Measurements from ENCODE around the gene RAI2.

Gene RAI2

DNA sequence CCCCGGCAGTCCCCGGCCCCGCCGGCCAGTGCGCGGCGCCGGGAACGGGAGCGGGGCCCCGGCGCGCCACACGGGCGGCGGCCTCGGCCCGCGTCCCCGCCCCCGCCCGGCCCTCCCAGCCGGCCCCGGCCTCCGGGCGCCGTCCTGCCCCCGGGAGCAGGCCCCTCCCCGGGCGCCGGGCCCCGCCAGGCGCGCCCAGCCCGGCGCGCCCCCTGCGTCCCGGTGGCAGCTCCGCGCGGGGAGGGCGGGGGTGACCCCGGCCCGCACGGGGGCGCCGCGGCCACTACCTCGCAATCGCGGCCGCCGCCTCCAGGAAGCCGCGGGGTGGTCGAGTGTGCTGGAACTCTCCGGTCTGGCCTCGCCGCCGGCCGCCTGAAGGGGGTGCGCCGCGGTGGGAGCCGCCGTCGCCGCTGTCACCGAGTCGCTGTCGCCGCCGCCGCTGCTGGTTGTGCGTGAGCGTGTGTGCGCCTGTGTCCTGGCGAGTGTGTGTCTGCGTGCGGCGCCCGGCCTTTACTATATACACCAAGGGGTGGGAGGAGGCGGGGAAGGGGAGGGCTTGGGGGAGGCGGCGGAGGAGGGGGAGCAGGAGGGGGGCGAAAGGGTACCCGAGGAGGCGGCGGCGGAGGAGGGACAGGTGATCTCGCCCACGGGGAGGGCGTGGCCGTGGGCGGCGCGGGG is at the start of gene RAI2:
RAI2 (minus strand) TSS at position 488 of the 678 bp plus-strand sequence. CDS start 59,288 bp downstream, outside the sequence.
- no peak for DNase-seq

DNA sequence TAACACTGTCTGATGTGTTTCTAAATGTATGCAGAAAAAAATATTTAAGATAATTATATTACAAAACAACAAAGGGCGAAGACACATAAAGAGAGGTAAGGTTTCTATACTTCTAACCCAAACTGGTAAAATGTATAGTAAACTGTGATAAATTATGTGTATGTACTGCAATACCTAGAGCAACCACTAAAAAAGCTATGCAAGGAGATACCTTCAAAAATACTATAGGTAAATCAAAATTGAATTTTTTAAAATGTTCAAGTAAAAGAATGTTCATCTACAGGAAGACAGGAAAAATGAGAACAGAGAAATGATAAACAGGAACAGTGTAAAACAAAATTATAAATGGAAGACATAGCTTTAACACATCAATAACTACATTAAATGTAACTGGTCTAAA is 27.3 kb upstream of the RAI2 start:
- no peak for DNase-seq

DNA sequence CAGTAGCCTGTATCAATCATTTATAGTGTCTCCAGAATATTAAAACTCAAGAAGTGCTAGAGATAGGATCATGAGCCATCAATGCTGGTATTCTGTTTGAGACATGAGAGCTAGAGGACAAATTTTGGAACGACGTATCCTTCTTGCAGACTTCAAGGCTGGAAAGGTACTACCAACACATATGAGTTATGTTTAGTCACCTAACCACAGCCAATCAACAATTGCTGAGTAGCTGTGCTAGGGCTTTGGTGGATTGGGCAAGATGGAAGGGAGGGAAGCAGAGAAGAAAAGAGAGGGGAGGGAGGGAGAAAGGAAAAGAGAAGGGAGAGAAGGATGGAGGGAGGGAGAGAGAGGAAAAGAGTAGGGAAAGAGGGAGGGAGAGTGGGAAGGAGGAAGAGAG is 21.6 kb upstream of the RAI2 start:
- no peak for DNase-seq

DNA sequence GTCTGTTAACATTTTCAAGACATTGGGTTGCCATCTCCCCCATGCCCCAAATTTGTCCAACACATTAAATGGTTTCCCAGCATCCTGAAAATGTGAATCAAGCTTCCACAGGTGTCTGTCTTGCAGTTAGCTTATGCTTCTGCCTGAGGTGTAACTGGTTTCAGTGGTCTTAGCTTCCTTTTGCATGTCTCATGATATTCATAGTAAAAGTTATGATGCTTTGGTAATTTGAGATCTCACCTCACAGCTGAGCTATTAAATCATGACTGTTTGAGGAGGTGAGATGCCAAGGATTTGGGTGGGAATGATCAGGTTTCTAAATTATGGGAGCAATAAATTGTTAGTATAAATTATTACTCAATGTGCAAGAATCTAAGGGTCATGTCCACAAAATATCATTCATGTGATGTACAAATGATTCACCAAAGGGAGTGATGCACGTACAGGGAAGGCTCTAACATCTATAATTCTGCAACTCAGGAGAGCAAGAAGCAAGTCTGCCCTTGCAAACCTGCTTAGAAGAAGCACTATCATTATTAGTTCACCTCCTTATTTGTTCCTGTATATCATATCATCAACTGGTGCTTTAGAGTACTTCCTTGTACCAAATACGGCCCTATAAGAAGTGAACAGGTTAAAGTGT is 17.1 kb upstream of the RAI2 start:
- DNase-seq: no peak

DNA sequence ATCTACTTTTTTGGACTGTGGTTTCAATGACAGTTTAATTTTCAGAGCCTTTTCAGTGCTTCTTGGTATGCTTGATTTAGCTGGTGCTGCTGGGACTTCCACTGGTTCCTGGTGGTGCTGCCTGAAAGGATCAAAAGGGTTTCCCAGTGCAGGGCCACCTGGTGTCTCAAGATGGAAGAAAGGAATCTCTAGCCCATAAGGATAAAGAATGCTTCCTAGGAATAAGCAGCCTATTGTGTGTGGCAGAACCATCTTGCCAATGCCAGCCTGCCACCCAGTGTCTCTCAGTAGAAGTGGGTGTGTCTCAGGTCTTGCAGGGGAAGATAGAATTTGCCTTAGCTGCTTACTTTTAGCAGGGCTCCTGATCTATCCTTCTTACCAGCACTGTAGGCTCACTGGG is 15.0 kb upstream of the RAI2 start:
- DNase-seq: no peak

DNA sequence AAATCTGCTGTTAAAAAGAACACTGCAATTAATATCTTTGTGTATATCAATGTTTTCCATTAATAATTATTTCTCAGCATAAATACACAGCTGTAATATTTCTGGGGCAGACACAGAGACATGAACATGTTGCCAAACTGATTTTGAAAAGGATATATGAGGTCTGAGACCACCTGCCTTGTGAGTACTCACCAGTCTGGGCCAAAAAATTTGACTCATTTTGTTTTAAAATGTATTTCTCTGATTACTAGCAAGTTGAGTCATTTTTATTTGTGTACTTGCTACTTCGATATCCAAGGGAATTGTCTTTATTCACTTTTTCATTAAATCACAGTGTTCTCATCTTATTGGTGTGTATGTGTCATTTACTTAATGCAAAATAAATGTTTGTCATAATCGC is 8.5 kb upstream of the RAI2 start:
- DNase-seq: no peak

DNA sequence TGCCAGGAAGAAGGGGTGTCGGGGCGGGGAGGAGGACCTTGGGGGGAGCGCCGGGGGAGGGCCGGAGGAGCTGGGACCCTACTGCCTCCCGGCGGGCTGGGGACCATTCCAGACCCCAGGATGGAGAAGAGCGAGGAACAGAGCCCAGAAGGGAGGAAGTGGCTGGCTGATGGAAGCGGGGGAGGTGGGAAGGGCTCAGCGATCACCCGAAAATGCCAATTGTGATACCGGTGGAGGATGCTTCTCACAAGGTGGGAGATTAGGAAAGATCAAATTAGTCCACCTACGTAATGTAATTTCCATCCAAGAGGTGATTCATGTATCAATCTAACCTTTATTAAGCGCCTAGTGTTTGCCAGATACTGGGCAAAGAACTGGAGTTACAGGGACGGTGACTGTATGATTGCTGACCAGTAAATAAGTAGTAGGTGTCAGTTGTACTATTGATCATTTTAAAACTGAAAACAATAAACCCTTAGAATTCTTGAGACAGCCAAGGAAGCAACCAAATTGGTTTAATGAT is 452 bp upstream of the RAI2 start:
- DNase-seq: no peak

DNA sequence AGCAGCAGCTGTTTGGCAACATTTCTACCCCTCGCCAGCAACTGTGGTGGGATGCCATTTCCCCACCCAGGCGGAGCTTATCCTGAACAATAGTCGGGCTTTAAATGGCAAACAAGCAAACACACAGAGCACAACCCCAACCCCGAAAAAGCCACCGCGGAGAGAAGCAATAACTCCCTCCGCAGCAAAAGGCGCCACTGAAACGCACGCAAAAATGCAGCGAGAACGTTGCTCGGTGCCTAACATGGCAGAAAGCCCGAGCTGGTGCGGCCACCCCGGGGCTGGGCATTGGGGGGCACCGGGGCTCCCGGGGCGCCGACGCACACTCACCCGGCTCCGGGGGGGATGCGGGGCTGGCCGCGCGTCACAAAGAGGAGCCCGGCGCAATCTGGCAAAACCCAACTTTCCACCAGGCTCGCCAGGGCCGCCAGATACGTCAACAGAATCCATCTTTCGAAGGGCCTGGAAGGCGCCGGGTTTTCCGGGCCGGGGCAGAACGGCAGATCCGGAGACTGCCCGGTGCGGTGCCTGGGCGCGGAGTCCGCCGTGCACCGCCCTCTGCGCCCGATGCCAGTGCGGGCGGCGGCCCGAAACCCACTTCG is 818 bp downstream of the RAI2 start:
- DNase-seq: no peak

DNA sequence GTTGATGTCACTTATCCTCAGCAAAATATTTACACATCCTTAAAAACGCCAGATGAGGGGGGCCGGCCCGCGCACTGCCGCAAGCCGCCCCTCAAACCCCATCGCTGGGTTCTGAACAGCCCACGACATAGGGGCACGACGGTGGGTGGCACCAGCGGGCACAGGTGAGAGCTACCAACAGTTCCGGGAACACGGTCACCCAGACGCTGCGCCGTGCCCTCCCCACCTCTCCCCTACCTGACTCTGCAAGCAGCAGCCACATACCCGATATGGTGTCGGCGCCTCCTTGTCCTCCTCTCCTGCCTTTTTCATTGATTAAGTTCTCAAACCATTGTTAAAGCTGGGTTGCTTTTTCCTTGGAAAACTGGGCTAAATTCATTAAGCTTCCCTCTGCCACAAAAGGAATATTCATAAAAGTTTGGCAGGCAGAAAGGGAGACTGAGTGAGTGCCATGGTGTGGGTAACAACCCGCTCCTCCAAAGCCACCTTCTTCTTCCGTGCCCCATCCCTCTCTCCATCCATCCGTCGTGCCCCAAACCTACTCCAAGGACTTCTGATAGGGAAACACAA is 1.4 kb downstream of the RAI2 start:
- no peak for DNase-seq

DNA sequence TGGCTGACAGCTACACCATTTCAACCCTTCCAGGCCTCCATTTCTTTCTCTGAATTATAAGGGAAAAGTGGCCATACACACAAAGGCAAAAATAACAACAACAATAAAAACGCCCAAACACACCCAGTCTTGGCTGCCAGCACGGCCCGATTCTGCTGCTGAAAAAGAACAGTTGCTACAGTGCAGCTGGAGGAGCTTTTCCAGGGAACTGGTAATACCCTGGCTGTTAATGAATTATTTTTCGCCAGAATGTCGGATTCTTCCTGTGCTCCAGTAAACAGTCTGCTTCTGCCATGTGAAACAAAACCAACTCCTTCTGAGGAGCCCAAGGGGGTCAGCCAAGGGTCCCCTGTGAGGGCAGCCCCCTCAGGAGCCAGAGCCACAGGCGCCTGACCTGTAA is 6.6 kb downstream of the RAI2 start:
- peak in 1 of 2 donors; percentile 30 for DNase-seq

DNA sequence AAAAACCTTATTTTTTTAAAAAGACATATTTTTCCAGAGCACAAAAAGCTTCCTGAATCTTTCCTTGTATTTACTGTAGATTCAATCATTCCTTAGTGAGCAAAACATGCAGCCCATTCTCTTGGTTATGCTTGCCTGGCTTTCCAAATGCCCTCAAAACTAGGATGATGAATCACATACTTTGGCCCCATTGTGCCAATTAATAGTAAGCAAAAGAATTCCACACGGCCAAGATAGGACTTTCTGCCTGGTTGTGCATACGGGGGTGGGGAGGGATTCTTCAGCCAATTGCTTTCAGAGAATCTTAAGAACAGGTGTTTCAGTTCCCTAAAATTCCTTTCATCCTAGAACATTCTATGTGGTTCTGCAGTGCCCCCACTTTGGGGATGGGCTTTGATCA is 7.0 kb downstream of the RAI2 start:
- no peak for DNase-seq

DNA sequence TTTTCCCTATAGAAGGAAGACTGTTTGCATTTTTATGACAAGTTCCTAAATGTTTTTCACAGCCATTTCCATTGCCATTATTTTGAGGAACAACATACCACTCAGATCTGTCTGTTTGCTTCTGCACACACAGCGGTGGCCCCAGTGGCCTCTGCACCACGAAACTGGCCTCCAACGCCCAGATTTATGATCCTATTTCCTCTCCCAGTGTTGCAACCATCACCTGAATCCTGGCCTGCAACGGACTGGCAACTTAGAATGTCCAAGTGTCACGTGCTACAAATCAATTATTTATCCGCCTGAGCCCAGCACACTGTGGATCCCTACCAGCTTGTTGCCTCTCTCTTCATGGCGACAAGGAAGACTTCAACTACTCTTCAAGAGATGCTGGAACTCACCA is 9.2 kb downstream of the RAI2 start:
- DNase-seq: no peak

DNA sequence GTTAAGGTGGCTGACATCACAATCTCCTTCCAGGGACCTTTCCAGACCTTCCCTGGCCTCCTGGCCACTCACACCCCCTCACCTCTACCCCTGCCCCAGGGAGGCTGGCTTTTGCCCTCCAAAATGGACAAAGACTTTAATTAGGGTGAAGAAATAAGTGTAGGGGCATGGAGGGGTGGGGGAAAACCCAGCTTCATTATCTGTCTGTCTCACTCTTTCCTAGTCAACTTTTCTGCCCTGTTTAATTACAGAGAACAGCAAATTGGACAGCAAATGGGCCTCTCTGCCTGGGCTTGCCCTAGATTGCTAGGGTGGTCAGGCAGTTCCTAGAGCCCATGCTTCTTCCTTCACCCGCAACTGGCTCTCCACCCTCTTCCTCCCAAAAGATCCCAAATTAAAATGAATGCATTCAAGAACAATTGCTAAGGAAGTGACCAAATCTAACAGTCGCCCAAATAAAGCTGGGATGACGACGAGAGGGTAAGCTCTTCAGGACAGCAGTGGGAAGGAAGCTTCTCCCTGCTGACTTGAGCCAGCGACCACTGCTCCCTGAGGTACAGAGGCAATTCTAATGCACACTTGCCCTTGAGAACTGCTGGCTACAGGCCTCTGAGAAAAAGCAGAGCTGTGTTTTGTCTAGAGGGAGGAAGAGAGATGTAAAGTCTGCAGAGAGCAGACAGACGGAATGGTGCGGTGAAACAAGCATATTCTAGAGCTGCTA is 12.4 kb downstream of the RAI2 start:
- no peak for DNase-seq

DNA sequence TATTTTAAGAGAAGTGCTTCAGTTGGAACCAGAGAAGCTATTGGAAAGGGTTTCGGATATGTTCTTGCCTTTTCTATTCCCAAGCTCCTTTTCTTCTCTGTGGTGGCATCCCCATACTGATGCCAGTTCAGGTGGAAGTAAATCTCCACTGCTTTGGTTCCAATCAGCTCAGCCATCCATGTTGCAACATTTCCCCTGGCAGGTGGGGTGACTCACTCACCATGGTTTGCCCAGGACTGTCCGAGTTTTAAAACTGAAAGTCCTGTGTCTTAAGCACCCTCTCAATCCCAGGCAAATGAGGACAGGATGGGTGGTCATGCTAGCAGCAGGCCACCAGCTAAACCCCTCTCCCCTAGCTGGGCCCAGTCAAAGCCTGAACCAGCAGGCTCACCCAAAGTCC is 15.1 kb downstream of the RAI2 start:
- no peak for DNase-seq

DNA sequence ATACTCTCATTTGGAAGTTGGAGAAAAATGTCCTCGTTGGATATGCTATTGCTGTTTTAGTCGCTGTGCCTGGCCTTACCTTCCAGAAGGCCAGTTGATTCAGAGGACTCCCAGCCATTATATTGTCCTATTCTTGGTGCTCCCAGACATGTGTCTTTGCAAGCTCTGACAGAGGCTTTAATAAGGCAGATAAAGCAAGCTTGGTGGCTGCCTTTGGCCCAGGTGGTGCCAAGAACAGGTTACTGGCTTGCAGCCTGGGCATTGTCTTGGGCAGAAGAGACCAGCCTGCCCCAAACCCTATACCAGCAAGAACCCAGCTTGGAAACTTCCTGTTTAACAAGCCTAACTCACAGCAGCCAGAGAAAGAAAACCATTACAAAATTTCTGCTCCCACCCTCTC is 16.9 kb downstream of the RAI2 start:
- no peak for DNase-seq

DNA sequence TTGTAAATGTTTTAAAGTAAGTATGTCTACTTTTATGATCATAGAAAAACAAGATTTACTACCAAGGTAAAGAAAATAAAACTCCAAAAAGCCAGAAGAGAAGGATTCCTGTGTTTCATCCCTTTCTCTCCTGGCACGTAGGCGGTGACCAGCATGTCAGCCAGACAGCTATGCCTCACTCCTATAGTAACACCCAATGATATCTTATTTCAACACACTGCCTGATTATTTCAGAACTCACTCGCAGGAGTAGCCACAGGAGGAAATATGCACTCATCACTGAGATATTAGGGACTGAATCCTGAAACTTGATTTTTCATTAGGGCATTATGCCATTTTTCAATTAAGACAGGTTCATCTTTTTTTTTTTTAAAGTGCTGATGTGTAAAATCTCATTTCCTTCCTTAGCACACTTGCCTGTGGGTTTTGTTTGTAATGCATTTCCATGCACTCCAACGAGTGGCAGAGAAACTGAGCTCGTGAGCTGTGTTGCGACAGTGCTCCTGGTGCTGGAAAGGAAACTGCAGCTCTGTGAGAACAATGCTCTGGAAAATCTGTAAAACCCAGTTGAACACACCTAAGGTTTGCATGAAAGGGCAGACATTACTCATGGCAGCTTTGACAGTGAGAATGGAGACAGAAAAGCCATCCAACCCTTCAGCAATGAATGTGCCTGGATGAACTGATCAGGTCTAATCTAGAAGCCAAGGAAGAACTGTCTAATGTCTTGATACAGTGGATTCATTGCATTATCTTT is 18.2 kb downstream of the RAI2 start:
- no peak for DNase-seq

DNA sequence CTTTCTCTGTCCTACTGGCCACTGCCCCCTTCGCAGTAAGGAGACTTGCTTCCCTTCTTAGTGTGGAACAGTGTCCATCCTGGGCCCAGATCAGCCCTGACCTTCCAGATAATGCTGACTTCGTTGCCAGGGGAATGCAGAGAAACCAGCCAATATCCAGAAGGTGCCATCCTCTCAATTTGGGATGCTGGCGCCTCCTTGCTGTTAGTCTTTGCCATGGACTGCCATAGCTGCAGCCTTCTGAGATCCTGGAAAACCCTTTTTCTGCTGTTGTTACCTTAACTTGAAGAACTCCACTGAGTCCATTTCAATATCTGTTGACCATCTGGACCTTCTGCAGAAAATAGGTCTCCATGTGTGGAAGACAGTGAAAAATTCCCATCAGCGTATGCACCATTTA is 21.8 kb downstream of the RAI2 start:
- no peak for DNase-seq

DNA sequence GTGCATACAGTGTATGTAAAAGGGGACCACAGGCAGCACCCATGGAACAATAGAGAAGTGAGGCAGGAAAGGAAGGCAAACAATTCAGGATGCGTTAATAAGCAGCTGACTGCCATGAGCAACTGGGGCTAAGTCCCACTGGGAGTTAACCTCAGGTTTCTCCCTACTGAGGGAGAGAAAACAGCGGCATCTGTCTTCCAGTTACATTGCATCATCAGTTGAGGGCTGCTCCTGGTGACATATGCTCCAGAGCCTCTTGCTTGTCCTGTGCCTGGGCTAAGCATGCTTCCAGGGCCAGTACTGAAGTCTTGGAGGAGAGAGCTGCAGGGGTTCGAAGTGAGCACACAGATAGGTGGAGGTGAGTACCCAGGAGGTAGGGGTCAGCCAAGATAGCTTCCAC is 24.3 kb downstream of the RAI2 start:
- DNase-seq: no peak

DNA sequence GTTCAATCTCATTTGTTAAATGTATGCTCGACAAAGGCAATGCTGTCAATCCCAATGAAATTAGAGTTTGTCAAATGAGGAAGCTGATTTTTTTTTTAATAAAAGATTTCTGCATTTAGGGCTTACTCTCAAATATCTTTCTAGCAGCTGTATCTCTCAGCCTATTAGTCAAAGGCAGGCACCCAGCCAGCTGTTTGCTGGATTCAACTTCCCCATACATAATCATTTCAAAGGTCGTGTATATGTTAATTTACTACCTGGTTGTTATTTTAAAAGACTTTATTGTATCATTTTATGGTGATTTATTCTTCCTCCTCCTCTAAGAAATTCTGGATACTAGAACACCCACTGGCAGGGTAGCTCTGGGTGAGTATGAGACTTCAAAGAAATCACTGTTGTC is 27.1 kb downstream of the RAI2 start:
- no peak for DNase-seq

DNA sequence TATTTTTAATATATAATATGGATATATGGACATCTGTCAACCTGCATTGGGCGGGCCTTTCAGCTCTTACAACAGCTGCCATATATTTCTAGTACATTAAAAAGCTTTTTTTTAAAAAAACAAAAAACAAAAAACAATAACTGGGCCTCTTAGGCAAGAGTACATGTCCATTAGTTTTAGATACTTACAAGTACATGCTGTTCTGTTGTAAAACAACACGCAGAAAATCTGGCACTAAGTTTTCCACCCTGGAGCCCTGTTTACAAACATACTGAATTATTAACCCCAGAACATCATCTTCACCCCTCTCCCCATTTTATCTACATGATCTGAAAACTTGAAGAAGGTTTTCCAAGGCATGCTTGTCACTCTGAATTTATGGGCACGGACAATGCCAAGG is 29.8 kb downstream of the RAI2 start:
- no peak for DNase-seq

DNA sequence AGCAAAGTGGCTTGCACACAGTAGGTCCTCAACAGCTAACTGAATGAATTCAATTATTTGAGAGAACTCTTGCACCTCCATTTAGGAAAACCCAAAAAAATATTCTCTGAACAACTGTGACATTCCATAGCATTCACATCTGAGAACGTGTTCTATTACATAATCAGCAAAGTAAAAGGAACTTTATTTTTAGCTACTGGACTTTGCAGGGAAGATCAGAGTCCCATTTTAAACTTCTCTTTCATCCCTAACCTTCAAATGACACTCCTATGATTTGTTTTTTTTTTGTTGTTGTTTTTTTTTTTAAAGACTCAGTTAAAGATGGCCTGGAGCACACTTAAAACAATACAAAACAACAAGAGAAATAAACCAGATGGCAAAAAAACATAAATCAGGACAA is 30.9 kb downstream of the RAI2 start:
- no peak for DNase-seq

DNA sequence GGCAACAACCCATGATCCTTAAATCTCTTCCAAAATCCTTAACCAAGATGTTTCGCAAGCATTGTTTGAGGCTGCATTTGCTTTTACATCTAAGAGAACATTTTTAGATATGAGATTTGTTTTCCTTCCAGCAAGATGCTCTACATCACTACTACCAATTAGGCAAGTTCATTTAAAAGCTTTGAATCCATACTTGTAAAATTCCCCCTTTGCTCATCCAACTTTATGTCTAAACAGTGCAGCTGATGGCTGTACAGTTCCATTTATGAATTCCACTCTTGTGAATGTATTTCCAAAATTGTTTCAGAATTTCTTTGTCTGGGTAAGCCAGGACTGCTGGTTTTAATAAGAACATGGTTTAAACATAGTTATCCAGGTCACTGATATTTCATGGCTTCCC is 31.5 kb downstream of the RAI2 start:
- DNase-seq: no peak

DNA sequence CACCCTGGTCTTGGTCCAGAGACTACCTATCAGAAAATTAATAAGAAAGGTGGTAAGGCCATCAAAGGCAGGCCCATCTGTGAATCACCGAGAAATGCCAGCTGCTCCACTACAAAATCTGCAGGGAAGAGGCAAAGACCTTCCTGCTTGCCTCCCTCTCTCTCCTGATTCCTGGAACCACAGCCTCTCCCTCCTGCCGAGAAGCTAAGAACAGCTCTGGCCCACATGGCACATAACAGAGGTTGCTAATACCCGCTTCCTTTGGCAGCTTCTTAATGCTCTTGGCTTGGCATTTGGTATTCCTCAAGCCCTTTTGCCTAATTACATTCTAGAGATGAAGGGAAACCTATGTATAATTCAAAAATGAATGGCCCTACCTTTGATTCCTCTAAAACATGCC is 32.9 kb downstream of the RAI2 start:
- no peak for DNase-seq

Measured in hippocampal formation (tissue), 2 donors.